Superior temporal gyrus (tissue), 1 donor: ENCODE data around the gene GVQW3.
A peak's percentile ranks its signal among the peaks of the same experiment; 100 is the strongest.

Experiments used
- DNase-seq: peaks from one replicate; pipeline ENCODE4 v3.0.0-alpha.2; 2016; ENCODE audit errors: extremely low spot score

GVQW3 gene

DNA sequence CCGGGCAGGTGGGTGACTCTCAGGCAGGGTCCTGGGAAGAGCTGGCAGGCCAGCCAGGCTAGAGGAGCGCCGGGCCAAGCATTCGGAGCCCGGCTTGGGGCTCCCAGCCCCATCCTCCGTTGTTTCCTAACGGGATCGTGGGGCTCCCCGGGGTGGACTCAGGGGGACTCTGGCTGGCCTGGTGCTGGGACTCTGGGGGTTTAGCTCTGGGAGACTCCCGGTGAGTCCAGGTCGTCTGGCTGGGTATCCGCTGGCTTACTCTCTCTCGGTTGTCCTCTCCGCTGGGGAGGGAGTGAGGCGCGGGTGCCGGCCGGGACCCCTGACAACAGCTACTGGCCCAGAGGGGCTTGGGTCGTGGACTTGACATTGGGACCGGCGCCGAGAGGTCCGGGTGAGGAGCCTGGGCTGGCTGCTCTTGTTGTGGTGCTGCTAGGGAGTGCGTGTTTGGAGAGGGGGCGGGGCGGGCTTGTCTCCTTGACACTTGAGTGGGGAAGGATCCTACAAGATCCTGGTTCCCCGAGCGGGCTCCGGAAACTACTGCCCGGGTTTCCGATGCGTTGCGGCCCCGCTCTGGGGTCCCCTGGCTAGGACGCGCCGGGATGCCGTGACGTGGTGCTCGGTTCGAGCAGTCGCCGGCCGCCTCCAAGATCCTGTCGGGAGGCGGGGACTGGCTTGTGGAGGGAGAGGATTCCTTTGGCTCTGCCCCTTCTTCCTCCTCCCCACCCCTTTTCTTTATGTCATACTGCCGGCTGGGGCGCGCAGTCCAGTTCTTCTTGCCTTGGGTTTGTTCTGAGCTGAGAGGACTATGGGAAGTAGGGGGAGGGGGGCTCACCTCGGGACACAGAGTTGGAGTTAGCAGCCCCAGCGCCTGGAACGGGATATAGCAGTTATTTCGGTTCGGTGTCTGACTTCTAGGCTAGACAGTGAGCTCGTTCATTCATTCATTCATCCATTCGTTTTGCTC is 64.3 kb downstream of the GVQW3 start:
- peak; percentile 42 for DNase-seq

DNA sequence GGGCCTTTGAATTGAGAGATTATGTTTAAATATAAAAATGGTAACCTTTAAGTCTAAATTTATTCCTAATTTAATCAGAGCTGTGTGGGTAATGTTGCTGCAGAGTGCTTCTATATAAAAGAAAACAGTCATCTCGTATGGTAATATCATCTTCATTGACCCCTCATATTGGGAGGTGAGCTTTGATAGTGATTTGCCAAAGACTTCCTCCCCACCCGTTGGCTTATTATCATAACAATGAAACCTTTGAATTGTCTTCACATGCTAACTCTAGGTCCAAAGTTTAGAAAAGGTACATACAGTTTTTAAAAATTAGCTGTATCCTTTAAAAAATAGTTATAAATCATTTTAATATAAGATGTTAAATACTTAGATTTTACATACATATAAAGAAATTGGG is 67.4 kb downstream of the GVQW3 start:
- DNase-seq = no peak

DNA sequence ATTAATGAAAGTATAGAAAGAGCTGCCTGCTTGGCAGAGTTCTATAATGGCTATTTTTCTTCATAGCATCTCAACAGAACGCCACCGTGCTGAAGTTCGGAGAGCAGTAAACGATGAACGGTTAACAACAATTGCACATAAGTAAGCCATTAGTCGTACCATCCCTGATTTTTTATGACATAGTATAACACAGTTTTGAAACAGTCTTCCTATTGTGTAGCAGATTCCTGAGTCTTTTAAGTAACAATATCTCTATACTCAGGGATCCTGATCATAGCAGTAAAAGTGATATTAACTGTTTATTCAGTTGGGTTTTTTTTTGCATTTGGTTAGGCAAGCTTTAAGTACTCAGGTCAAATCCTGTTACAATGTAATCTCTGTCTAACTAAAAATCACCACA is 72.1 kb downstream of the GVQW3 start:
- DNase-seq = no peak

DNA sequence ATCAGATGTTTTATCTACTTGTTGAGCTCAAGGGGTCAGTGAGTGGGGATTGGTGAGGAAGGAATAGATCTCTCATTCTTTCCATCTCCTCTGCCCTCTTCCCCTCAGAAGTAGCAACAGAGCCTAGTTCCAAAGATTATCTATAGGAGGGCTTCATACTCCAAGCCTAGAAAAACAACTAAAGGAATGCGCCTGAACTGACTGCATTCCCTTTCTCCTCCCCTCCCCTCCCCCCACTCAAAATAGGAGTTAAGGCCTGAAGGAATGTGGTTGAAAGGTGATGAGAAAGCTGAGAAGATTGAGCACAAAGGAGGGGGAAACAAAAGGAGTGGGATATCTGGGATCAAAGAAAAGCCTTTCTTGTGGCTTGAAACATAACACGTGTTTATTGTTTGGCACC is 74.2 kb downstream of the GVQW3 start:
- no peak for DNase-seq

DNA sequence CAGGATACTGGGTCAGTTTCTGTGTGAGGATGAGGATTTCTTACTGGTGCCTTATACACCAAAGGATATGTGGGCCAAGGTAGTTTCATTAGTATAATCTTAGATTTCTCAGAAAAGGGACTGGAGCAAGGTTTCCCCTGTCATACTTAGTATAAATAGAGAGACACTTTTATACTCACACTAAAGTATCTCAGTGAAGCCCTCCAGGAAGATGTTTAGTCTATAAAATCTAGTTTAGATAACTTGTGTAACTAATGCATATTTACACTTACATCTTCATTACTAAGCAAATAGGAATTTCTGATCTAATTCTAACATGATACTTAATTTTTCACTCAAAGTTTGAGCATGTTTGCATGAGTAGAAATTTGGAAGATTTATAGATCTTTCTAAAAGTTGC is 74.8 kb downstream of the GVQW3 start:
- no peak for DNase-seq

DNA sequence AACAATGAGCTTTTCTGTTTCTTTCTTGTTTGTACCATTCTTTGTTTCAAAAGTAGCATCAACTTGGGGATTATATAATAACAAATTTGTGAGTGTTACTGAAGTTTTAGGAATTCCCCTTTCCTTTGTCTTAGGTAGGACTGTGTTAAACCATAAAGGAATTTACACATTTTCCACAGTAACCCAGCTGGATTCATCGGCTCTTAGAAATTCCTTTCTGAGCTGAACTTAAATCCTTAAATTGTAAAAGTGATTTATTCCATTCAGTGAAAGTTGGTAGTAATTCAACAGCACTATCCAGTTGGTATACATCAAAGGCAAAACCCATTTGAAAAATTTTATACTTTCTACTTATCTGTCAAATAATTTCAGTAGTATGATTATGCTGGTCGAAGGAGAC is 75.4 kb downstream of the GVQW3 start:
- DNase-seq = no peak
